GM13977 (cell line): ENCODE measurements around the gene OSM.

Experiments used
- DNase-seq: peaks from one replicate; pipeline ENCODE4 v3.0.0; 2012; ENCODE audit warnings: low spot score
- CTCF ChIP-seq: IDR thresholded peaks from 2 replicates; pipeline ENCODE4 v1.5.1; 2012; ENCODE audit warnings: mild to moderate bottlenecking, control low read depth; ENCODE audit not compliant: insufficient read depth; ENCODE audit errors: extremely low read depth, missing control alignments
- in situ Hi-C: fragments of 300-500 bp; cut with MboI; formaldehyde crosslinking; loops from one replicate; pipeline ENCODE4 v1.12.0; 2022; ENCODE audit warnings: low sequenced_read_pairs, low pct_unique_long_range_greater_than_20kb, mixed read lengths, inconsistent platforms; ENCODE audit not compliant: unreplicated experiment

OSM gene

DNA sequence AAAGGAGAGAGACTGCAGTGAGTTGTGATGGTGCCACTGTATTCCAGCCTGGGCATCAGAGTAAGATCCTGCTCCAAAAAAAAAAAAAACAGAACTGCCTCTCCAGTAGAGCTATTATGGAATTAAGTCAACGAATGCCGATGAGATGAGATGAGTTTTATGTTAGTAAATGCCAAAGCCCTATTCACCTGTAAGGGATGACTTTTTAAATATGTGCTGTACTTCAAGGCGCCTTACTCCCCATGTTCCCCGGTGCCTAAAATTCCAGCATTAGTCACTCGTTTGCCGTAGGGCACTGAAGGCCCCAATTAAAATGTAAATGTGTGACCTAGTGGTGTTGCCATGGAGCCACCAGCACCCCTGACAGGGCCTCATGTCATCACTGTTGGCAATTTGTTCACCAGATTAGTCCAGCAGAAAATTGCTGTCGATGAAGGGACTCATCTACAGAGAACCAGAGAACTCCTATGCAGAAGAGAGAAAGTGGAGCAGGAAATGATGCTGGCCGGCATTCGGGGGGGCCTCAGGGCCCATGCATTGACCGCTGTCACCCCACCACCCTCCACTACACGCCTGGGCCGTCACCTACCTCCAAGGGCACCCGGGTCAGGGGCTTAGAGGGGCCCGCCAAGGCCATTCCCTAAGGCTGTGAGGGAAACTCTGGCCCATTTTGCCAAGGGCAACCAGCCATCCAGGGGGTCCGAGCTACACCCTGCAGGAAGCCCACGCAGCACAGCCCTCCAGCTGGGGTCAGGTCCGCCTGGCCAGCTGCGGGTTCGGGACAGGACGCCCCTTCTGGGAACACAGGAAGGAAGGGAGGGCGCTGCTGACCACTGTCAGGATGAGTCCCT, 37.9 kb downstream of the OSM start:
- TF ChIP-seq CTCF: no peak
- DNase-seq: no peak
- in situ Hi-C loops: no loop called here

GRCh38 chr22:30227438-30228228, 39.0 kb downstream of the OSM start:
- no peak for TF ChIP-seq CTCF
- no peak for DNase-seq
- in situ Hi-C loops: no loop called here

- no peak for TF ChIP-seq CTCF
- no peak for DNase-seq
- in situ Hi-C loops: no loop called here
Observed at GRCh38 chr22:30226192-30226832, 40.3 kb downstream of the OSM start.

GRCh38 chr22:30225220-30225927, 41.3 kb downstream of the OSM start:
- DNase-seq: no peak
- TF ChIP-seq CTCF: no peak
- in situ Hi-C loops: no loop called here

GRCh38 chr22:30224161-30224857, 42.3 kb downstream of the OSM start:
- DNase-seq: no peak
- in situ Hi-C loops: no loop called here
- TF ChIP-seq CTCF: no peak
